DMS 273 treated with DMSO at 0.1 percent for 48 hours (cell line): ENCODE results near the gene FHL1.
A peak's percentile ranks its signal among the peaks of the same experiment; 100 is the strongest.

Experiments used
- DNase-seq: peaks from one replicate; lab custom pipeline; 2025; lab: John Stamatoyannopoulos, UW

Gene FHL1

GRCh38 chrX:136189222-136189621, 41.9 kb downstream of the FHL1 start:
- DNase-seq, result no peak

- no peak for DNase-seq
Observed at GRCh38 chrX:136190038-136190713, 42.8 kb downstream of the FHL1 start.

GRCh38 chrX:136191171-136191570, 43.8 kb downstream of the FHL1 start:
- no peak for DNase-seq

- no peak for DNase-seq
Observed at GRCh38 chrX:136192135-136192534, 44.8 kb downstream of the FHL1 start.

- no peak for DNase-seq
Observed at GRCh38 chrX:136192839-136193414, 45.6 kb downstream of the FHL1 start.

- DNase-seq, result no peak
Observed at GRCh38 chrX:136193771-136194170, 46.4 kb downstream of the FHL1 start.

- no peak for DNase-seq
Observed at GRCh38 chrX:136194536-136194935, 47.2 kb downstream of the FHL1 start.

GRCh38 chrX:136195247-136195646, 47.9 kb downstream of the FHL1 start:
- DNase-seq, result no peak

GRCh38 chrX:136196691-136197155, 49.4 kb downstream of the FHL1 start:
- DNase-seq, result no peak

GRCh38 chrX:136198010-136198409, 50.7 kb downstream of the FHL1 start:
- DNase-seq, result no peak

GRCh38 chrX:136198678-136199243, 51.4 kb downstream of the FHL1 start:
- DNase-seq, result no peak

- no peak for DNase-seq
Observed at GRCh38 chrX:136199365-136199764, 52.0 kb downstream of the FHL1 start.

- peak; percentile 8 for DNase-seq
Observed at GRCh38 chrX:136200466-136200865, 53.1 kb downstream of the FHL1 start.

- no peak for DNase-seq
Observed at GRCh38 chrX:136201601-136202000, 54.3 kb downstream of the FHL1 start.

- no peak for DNase-seq
Observed at GRCh38 chrX:136202889-136203288, 55.6 kb downstream of the FHL1 start.

- no peak for DNase-seq
Observed at GRCh38 chrX:136203438-136203837, 56.1 kb downstream of the FHL1 start.

GRCh38 chrX:136203951-136204350, 56.6 kb downstream of the FHL1 start:
- no peak for DNase-seq

- no peak for DNase-seq
Observed at GRCh38 chrX:136204571-136204970, 57.2 kb downstream of the FHL1 start.

- no peak for DNase-seq
Observed at GRCh38 chrX:136205882-136206380, 58.6 kb downstream of the FHL1 start.

GRCh38 chrX:136206916-136207315, 59.6 kb downstream of the FHL1 start:
- DNase-seq, result no peak

- no peak for DNase-seq
Observed at GRCh38 chrX:136207546-136207945, 60.2 kb downstream of the FHL1 start.

GRCh38 chrX:136209016-136209738, 61.8 kb downstream of the FHL1 start:
- no peak for DNase-seq

- DNase-seq, result no peak
Observed at GRCh38 chrX:136209751-136210150, 62.4 kb downstream of the FHL1 start.
